ENCODE results near the gene GALNTL6.

DNA sequence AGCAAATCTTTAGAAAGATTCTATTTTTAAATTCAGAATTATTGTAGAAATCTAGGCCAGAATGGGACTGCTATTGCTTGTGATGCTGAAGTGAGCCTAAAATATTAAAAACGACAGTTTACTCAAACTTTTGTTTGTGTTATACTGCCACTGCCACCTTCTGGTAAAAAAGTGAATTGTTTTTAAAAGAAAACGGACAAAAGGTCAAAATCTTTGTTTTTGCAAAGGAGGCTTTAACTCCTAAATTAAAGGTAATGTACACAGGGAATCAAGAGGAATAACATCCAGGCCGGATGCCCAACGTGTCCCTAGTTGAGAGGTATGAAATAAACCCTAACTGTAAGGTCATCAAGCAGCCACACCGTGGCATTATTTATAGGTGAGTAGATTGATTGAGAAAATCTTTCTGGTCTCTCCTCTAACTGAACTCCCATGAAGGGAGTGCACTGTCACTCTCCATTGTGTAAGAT is 1017.1 kb downstream of the GALNTL6 start:
- TF ChIP-seq, protein P1, sequence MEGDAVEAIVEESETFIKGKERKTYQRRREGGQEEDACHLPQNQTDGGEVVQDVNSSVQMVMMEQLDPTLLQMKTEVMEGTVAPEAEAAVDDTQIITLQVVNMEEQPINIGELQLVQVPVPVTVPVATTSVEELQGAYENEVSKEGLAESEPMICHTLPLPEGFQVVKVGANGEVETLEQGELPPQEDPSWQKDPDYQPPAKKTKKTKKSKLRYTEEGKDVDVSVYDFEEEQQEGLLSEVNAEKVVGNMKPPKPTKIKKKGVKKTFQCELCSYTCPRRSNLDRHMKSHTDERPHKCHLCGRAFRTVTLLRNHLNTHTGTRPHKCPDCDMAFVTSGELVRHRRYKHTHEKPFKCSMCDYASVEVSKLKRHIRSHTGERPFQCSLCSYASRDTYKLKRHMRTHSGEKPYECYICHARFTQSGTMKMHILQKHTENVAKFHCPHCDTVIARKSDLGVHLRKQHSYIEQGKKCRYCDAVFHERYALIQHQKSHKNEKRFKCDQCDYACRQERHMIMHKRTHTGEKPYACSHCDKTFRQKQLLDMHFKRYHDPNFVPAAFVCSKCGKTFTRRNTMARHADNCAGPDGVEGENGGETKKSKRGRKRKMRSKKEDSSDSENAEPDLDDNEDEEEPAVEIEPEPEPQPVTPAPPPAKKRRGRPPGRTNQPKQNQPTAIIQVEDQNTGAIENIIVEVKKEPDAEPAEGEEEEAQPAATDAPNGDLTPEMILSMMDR (conservative IDR thresholded peaks at IDR 0.05; ENCODE audit: low read depth in 2 of 2): peak; percentile 51 to 75
- no peak for TF ChIP-seq EZH2 (IDR thresholded peaks at IDR 0.05; ENCODE audit: low read depth, unreplicated experiment)
